ENCODE data around the gene CTIF. TPM values are rescaled to one million over a fixed set of nuclear protein-coding genes. Genes with fewer than 3 reads are reported as not detected.

CTIF gene
- polyA plus RNA-seq, 3 donors, result 0.38 to 8.7 (median 1.2) TPM

GRCh38 chr18:48840491-48840877, 301.7 kb downstream of the CTIF start:
- WGBS (ENCODE audit: insufficient coverage), result 100% methylated on average over 3 of the region's 3 CpGs
- Mint-ChIP-seq H3K4me1 (peaks cover 65% of the 10 kb centered on the region), H3K27me3 (ENCODE audit: low read depth in 3 of 3) (peaks cover 0 to 5% (median 0%) of the 10 kb centered on the region in 3 donors), H3K9me3 (peaks cover 0 to 2% (median 0%) of the 10 kb centered on the region in 7 donors), H3K27ac (peak overlapping the region in 2 of 7 donors; percentile 6 to 70), H3K36me3 (peaks cover 11 to 16% of the 10 kb centered on the region in 2 donors), H3K4me3 (no peak overlapping the region)
- Histone ChIP-seq H3K4me2 (replicated peaks; ENCODE audit: extremely low read depth, low read length, poor library complexity, severe bottlenecking) (no peak overlapping the region), H3K27ac (ENCODE audit: low read depth in 1 of 2, low read length in 2 of 2) (no peak overlapping the region), H3K27me3 (ENCODE audit: control insufficient read depth in 2 of 2, insufficient read depth in 2 of 2, low read length in 2 of 2) (no peaks in the 10 kb centered on the region), H3K9me3 (replicated peaks in 1 of 2; ENCODE audit: control insufficient read depth in 1 of 2, insufficient read depth in 1 of 2, low read length in 2 of 2) (no peaks in the 10 kb centered on the region), H3K36me3 (replicated peaks in 1 of 2; ENCODE audit: control insufficient read depth in 1 of 2, insufficient read depth in 2 of 2, low read length in 2 of 2) (no peaks in the 10 kb centered on the region), H2AFZ (ENCODE audit: insufficient read depth, low read depth, low read length, poor library complexity, severe bottlenecking) (no peak overlapping the region), H3K79me2 (ENCODE audit: insufficient read depth, low read length) (no peaks in the 10 kb centered on the region), H3K4me3 (replicated peaks in 1 of 3; ENCODE audit: low read depth in 2 of 3, low read length in 3 of 3) (no peak overlapping the region), H3K9ac (ENCODE audit: insufficient read depth, low read length, poor library complexity, severe bottlenecking) (no peak overlapping the region), H3K4me1 (ENCODE audit: control insufficient read depth in 1 of 2, insufficient read depth in 2 of 2, low read length in 2 of 2) (peaks cover 36 to 61% of the 10 kb centered on the region in 2 donors), H4K20me1 (ENCODE audit: insufficient read depth, low read length) (no peaks in the 10 kb centered on the region)
- no peak for TF ChIP-seq CTCF (IDR thresholded peaks at IDR 0.05)
- DNase-seq, result no peak
- intact Hi-C loops (cut with micrococcal nuclease), result no loop called here

- H4K20me1 ChIP-seq (ENCODE audit: insufficient read depth, low read length), result no peaks in the 10 kb centered on the region
- intact Hi-C loops (cut with micrococcal nuclease), result no loop called here
- DNase-seq, result peak; percentile 65 to 89 (median 85)
- H3K27ac ChIP-seq (ENCODE audit: low read depth in 1 of 2, low read length in 2 of 2), result peak overlapping the region; percentile 15 to 38
- H3K4me1 Mint-ChIP-seq, result peaks cover 65% of the 10 kb centered on the region
- no peak overlapping the region for H3K4me3 Mint-ChIP-seq
- no peaks in the 10 kb centered on the region for H3K79me2 ChIP-seq (ENCODE audit: insufficient read depth, low read length)
- 28% methylated on average over 21 of the region's 31 CpGs for WGBS (ENCODE audit: insufficient coverage)
- H3K9me3 ChIP-seq (replicated peaks in 1 of 2; ENCODE audit: control insufficient read depth in 1 of 2, insufficient read depth in 1 of 2, low read length in 2 of 2), result no peaks in the 10 kb centered on the region
- H3K9me3 Mint-ChIP-seq, result peaks cover 0 to 5% (median 1%) of the 10 kb centered on the region in 7 donors
- H3K27me3 Mint-ChIP-seq (ENCODE audit: low read depth in 3 of 3), result peaks cover 0 to under 1% (median 0%) of the 10 kb centered on the region in 3 donors
- peak overlapping the region; percentile 3 for H3K4me2 ChIP-seq (replicated peaks; ENCODE audit: extremely low read depth, low read length, poor library complexity, severe bottlenecking)
- no peak overlapping the region for H2AFZ ChIP-seq (ENCODE audit: insufficient read depth, low read depth, low read length, poor library complexity, severe bottlenecking)
- H3K9ac ChIP-seq (ENCODE audit: insufficient read depth, low read length, poor library complexity, severe bottlenecking), result peak overlapping the region; percentile 4
- H3K36me3 ChIP-seq (replicated peaks in 1 of 2; ENCODE audit: control insufficient read depth in 1 of 2, insufficient read depth in 2 of 2, low read length in 2 of 2), result no peaks in the 10 kb centered on the region
- no peaks in the 10 kb centered on the region for H3K27me3 ChIP-seq (ENCODE audit: control insufficient read depth in 2 of 2, insufficient read depth in 2 of 2, low read length in 2 of 2)
- H3K27ac Mint-ChIP-seq, result peak overlapping the region in 3 of 7 donors; percentile 37 to 60 (median 48)
- no peak overlapping the region for H3K4me3 ChIP-seq (replicated peaks in 1 of 3; ENCODE audit: low read depth in 2 of 3, low read length in 3 of 3)
- H3K36me3 Mint-ChIP-seq, result peaks cover 7 to 20% of the 10 kb centered on the region in 2 donors
- H3K4me1 ChIP-seq (ENCODE audit: control insufficient read depth in 1 of 2, insufficient read depth in 2 of 2, low read length in 2 of 2), result peaks cover 34 to 53% of the 10 kb centered on the region in 2 donors
- TF ChIP-seq CTCF (IDR thresholded peaks at IDR 0.05), result no peak
Measured at GRCh38 chr18:48841381-48842258, 302.8 kb downstream of the CTIF start.
